Measurements from ENCODE around the gene ZNF408.

DNA sequence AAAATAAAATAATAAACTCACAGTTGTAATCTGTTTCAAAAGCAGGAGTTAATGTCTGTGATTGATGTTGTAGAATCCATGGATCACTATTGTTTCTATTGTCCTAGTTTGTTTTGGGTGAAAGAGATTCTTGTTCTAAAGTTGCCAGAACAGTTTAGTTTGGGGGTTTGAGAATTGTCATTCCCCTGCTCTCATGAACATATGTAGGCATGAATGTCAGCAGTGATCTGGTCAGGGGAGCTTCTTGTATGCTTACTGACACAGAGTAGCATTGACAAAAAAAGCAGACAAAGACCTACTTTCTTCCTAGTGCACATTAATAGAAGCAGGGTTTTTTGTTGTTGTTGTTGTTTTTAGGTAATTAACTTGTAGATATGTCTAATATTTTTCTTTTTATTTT, 39.0 kb upstream of the ZNF408 start:
- TF ChIP-seq, protein P1, sequence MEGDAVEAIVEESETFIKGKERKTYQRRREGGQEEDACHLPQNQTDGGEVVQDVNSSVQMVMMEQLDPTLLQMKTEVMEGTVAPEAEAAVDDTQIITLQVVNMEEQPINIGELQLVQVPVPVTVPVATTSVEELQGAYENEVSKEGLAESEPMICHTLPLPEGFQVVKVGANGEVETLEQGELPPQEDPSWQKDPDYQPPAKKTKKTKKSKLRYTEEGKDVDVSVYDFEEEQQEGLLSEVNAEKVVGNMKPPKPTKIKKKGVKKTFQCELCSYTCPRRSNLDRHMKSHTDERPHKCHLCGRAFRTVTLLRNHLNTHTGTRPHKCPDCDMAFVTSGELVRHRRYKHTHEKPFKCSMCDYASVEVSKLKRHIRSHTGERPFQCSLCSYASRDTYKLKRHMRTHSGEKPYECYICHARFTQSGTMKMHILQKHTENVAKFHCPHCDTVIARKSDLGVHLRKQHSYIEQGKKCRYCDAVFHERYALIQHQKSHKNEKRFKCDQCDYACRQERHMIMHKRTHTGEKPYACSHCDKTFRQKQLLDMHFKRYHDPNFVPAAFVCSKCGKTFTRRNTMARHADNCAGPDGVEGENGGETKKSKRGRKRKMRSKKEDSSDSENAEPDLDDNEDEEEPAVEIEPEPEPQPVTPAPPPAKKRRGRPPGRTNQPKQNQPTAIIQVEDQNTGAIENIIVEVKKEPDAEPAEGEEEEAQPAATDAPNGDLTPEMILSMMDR (IDR thresholded peaks at IDR 0.05) = no peak
- TF ChIP-seq POLR2AphosphoS5 (IDR thresholded peaks at IDR 0.05; ENCODE audit: low read depth, low read length) (no peak), TAF1 (IDR thresholded peaks at IDR 0.05; ENCODE audit: borderline replicate concordance, low read depth, low read length) (no peak), MXI1 (IDR thresholded peaks at IDR 0.05; ENCODE audit: low read depth, low read length) (no peak)
